Immature natural killer cell (primary cell): ENCODE results near the gene ID3. TPM values are rescaled to one million over a fixed set of nuclear protein-coding genes. Genes with fewer than 3 reads are reported as not detected.

Experiments
- DNase-seq, 3 donors: peaks; one replicate each; pipeline ENCODE4 v3.0.0; 2022; ENCODE audit warnings: mixed read lengths in 1 of 3
- H3K27ac Mint-ChIP-seq, 6 donors: one replicate each; pipeline ENCODE4 v1.8.0; 2020; ENCODE audit warnings: mixed read lengths in 6 of 6, mild to moderate bottlenecking in 5 of 6, inconsistent platforms in 4 of 6, moderate library complexity in 3 of 6
- H3K27me3 Mint-ChIP-seq, 3 donors: one replicate each; pipeline ENCODE4 v1.8.0; 2020 to 2021; ENCODE audit warnings: low read depth in 3 of 3, mild to moderate bottlenecking in 3 of 3, mixed read lengths in 3 of 3, moderate library complexity in 3 of 3, inconsistent platforms in 1 of 3
- H3K36me3 Mint-ChIP-seq, 3 donors: one replicate each; pipeline ENCODE4 v1.8.0; 2020; ENCODE audit warnings: mixed read lengths in 3 of 3, inconsistent platforms in 2 of 3, mild to moderate bottlenecking in 2 of 3
- H3K4me1 Mint-ChIP-seq, 2 donors: one replicate each; pipeline ENCODE4 v1.8.0; 2020; ENCODE audit warnings: inconsistent platforms in 2 of 2, mild to moderate bottlenecking in 2 of 2, mixed read lengths in 2 of 2, moderate library complexity in 1 of 2
- H3K4me3 Mint-ChIP-seq, 5 donors: one replicate each; pipeline ENCODE4 v1.8.0; 2020; ENCODE audit warnings: mild to moderate bottlenecking in 5 of 5, mixed read lengths in 5 of 5, inconsistent platforms in 3 of 5, moderate library complexity in 3 of 5
- H3K9me3 Mint-ChIP-seq, 6 donors: one replicate each; pipeline ENCODE4 v1.8.0; 2020; ENCODE audit warnings: mild to moderate bottlenecking in 6 of 6, mixed read lengths in 6 of 6, inconsistent platforms in 4 of 6, moderate library complexity in 3 of 6
- polyA plus RNA-seq, 3 donors: library from polyadenylated mRNA; unstranded; fragments of 300-500 nt; fragmentation: Illumina TruSeq; gene quantifications; one replicate each; pipeline ENCODE4 v1.2.3, GENCODE V29; 2021

ID3 gene
- polyA plus RNA-seq, result 1 to 10 TPM in 1 of 3 donors, under 1 TPM in 1, not detected in 1; 0.28 to 2.5 TPM

- Mint-ChIP-seq H3K27ac (peak within 1 kb of the TSS in 5 of 6 donors; percentile 60 to 87 (median 66)), H3K36me3 (no peaks in the 10 kb centered on the region), H3K27me3 (peaks cover 20 to 25% (median 24%) of the 10 kb centered on the region in 3 donors)
Measured at GRCh38 chr1:23559136-23559984, at the start of gene ID3. ID3 (minus strand) TSS chr1:23559501; CDS start chr1:23559426, 75 bp downstream.

GRCh38 chr1:23607944-23608343 lies 48.6 kb upstream of the ID3 start:
- DNase-seq, result no peak
- no peak overlapping the region for H3K27ac Mint-ChIP-seq

More at GRCh38 chr1:23559136-23559984, at the start of gene ID3:
- Mint-ChIP-seq H3K9me3 (no peaks in the 10 kb centered on the region), H3K4me1 (peaks cover 44 to 58% of the 10 kb centered on the region in 2 donors), H3K4me3 (peak within 1 kb of the TSS; percentile 85 to 90 (median 86))
- DNase-seq, result peak; percentile 81 to 90 (median 84)

GRCh38 chr1:23601968-23602876 lies 42.9 kb upstream of the ID3 start:
- no peaks in the 10 kb centered on the region for H3K9me3 Mint-ChIP-seq
- peaks cover 15 to 24% of the 10 kb centered on the region in 2 donors for H3K4me1 Mint-ChIP-seq
- H3K27me3 Mint-ChIP-seq, result peaks cover 0 to 4% (median 0%) of the 10 kb centered on the region in 3 donors
- no peak for DNase-seq
- no peak overlapping the region for H3K27ac Mint-ChIP-seq
- H3K36me3 Mint-ChIP-seq, result no peaks in the 10 kb centered on the region
- H3K4me3 Mint-ChIP-seq, result peak overlapping the region in 1 of 5 donors; percentile 5

More at GRCh38 chr1:23607944-23608343, 48.6 kb upstream of the ID3 start:
- Mint-ChIP-seq H3K9me3 (no peaks in the 10 kb centered on the region), H3K4me3 (no peak overlapping the region), H3K4me1 (no peaks in the 10 kb centered on the region), H3K36me3 (no peaks in the 10 kb centered on the region), H3K27me3 (peaks cover 2 to 6% (median 6%) of the 10 kb centered on the region in 3 donors)

- Mint-ChIP-seq H3K27ac (no peak overlapping the region), H3K27me3 (peaks cover 0 to 4% (median 4%) of the 10 kb centered on the region in 3 donors), H3K4me1 (peaks cover 15 to 25% of the 10 kb centered on the region in 2 donors), H3K4me3 (no peak overlapping the region), H3K36me3 (no peaks in the 10 kb centered on the region), H3K9me3 (no peaks in the 10 kb centered on the region)
- DNase-seq, result no peak
Measured at GRCh38 chr1:23601135-23601967, 42.0 kb upstream of the ID3 start.

- no peak overlapping the region for H3K4me3 Mint-ChIP-seq
- peaks cover 2 to 6% (median 4%) of the 10 kb centered on the region in 3 donors for H3K27me3 Mint-ChIP-seq
Measured at GRCh38 chr1:23600283-23600682, 41.0 kb upstream of the ID3 start.

GRCh38 chr1:23599125-23599524 lies 39.8 kb upstream of the ID3 start:
- Mint-ChIP-seq H3K4me3 (no peak overlapping the region), H3K36me3 (no peaks in the 10 kb centered on the region), H3K9me3 (no peaks in the 10 kb centered on the region), H3K27ac (no peak overlapping the region), H3K27me3 (peaks cover 2 to 6% (median 4%) of the 10 kb centered on the region in 3 donors), H3K4me1 (peaks cover 15 to 25% of the 10 kb centered on the region in 2 donors)
- no peak for DNase-seq

More at GRCh38 chr1:23600283-23600682, 41.0 kb upstream of the ID3 start:
- no peaks in the 10 kb centered on the region for H3K9me3 Mint-ChIP-seq
- no peak for DNase-seq
- peaks cover 15 to 25% of the 10 kb centered on the region in 2 donors for H3K4me1 Mint-ChIP-seq
- no peaks in the 10 kb centered on the region for H3K36me3 Mint-ChIP-seq
- no peak overlapping the region for H3K27ac Mint-ChIP-seq

- no peak for DNase-seq
- Mint-ChIP-seq H3K4me1 (peaks cover 15 to 25% of the 10 kb centered on the region in 2 donors), H3K36me3 (no peaks in the 10 kb centered on the region), H3K27ac (no peak overlapping the region), H3K4me3 (no peak overlapping the region), H3K27me3 (peaks cover 2 to 6% (median 4%) of the 10 kb centered on the region in 3 donors), H3K9me3 (no peaks in the 10 kb centered on the region)
Measured at GRCh38 chr1:23598424-23598823, 39.1 kb upstream of the ID3 start.

- Mint-ChIP-seq H3K36me3 (no peaks in the 10 kb centered on the region), H3K9me3 (no peaks in the 10 kb centered on the region), H3K27ac (peak overlapping the region in 1 of 6 donors; percentile 15), H3K4me1 (peaks cover 19 to 29% of the 10 kb centered on the region in 2 donors), H3K4me3 (no peak overlapping the region), H3K27me3 (peaks cover 2 to 6% (median 2%) of the 10 kb centered on the region in 3 donors)
- DNase-seq, result no peak
Measured at GRCh38 chr1:23597635-23598388, 38.5 kb upstream of the ID3 start.

GRCh38 chr1:23596382-23597358 lies 37.4 kb upstream of the ID3 start:
- H3K27me3 Mint-ChIP-seq, result peaks cover 2 to 6% (median 2%) of the 10 kb centered on the region in 3 donors
- H3K36me3 Mint-ChIP-seq, result no peaks in the 10 kb centered on the region
- peaks cover 25 to 32% of the 10 kb centered on the region in 2 donors for H3K4me1 Mint-ChIP-seq
- no peak for DNase-seq
- H3K9me3 Mint-ChIP-seq, result no peaks in the 10 kb centered on the region
- no peak overlapping the region for H3K27ac Mint-ChIP-seq
- H3K4me3 Mint-ChIP-seq, result no peak overlapping the region

- DNase-seq, result no peak
- no peaks in the 10 kb centered on the region for H3K36me3 Mint-ChIP-seq
- H3K4me1 Mint-ChIP-seq, result peaks cover 31 to 36% of the 10 kb centered on the region in 2 donors
- no peak overlapping the region for H3K27ac Mint-ChIP-seq
- no peaks in the 10 kb centered on the region for H3K9me3 Mint-ChIP-seq
- H3K4me3 Mint-ChIP-seq, result no peak overlapping the region
- H3K27me3 Mint-ChIP-seq, result peaks cover 0 to 6% (median 2%) of the 10 kb centered on the region in 3 donors
Measured at GRCh38 chr1:23594927-23595353, 35.6 kb upstream of the ID3 start.

- no peak for DNase-seq
- no peak overlapping the region for H3K27ac Mint-ChIP-seq
- H3K4me1 Mint-ChIP-seq, result peaks cover 31 to 36% of the 10 kb centered on the region in 2 donors
- peaks cover 0 to 6% (median 2%) of the 10 kb centered on the region in 3 donors for H3K27me3 Mint-ChIP-seq
- no peaks in the 10 kb centered on the region for H3K36me3 Mint-ChIP-seq
- no peak overlapping the region for H3K4me3 Mint-ChIP-seq
- H3K9me3 Mint-ChIP-seq, result no peaks in the 10 kb centered on the region
Measured at GRCh38 chr1:23594149-23594907, 35.0 kb upstream of the ID3 start.
